Mammary epithelial cell (primary cell): ENCODE data around the gene GDPD4.

Source experiments
- CTCF ChIP-seq, 2 donors: IDR thresholded peaks in 1 of 2; conservative IDR thresholded peaks in 1 of 2; 2 replicates each; pipeline ENCODE4 v1.5.1; 2011 to 2012; ENCODE audit warnings: inconsistent platforms in 2 of 2, low read length in 2 of 2, mild to moderate bottlenecking in 2 of 2, control low read depth in 1 of 2, low read depth in 1 of 2; ENCODE audit not compliant: insufficient read depth in 1 of 2; ENCODE audit errors: extremely low read depth in 1 of 2
- EZH2 ChIP-seq: IDR thresholded peaks from 2 replicates; pipeline ENCODE4 v1.6.1; 2012; ENCODE audit warnings: low read length, inconsistent platforms, borderline replicate concordance

- no peak for TF ChIP-seq EZH2
- no peak for TF ChIP-seq CTCF (conservative IDR thresholded peaks at IDR 0.05 in 1 of 2, IDR thresholded peaks at IDR 0.05 in 1 of 2; ENCODE audit: extremely low read depth in 1 of 2, insufficient read depth in 1 of 2, low read depth in 1 of 2, low read length in 2 of 2)
Observed at GRCh38 chr11:77186302-77186701, 115.2 kb downstream of the GDPD4 start.
